ENCODE measurements around the gene PLPP4. TPM values are rescaled to one million over a fixed set of nuclear protein-coding genes. Genes with fewer than 3 reads are reported as not detected.

PLPP4 gene
- total RNA-seq, 1 donor from 2014 or later = not detected

DNA sequence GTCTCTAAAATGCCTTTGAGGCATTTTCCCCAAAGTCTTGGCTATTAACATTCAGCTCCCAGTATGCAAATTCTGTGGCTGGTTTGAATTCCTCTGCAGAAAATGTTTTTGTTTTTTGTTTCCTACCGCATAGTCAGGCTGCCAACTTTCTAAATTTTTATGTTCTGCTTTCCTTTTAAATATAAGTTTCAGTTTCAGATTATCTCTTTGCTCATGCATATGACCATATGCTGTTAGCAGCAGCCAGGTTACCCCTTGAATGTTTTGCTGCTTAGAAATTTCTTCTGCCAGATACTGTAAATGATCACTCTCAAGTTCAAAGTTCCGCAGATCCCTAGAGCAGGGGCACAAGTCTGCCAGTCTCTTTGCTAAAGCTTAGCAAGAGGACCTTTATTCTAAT, 96.9 kb downstream of the PLPP4 start:
- DNase-seq (ENCODE audit: low spot score) = no peak
- Histone ChIP-seq H3K4me2 (no peak overlapping the region), H3K9ac (no peak overlapping the region), H4K20me1 (ENCODE audit: low read depth) (no peaks in the 10 kb centered on the region), H3K4me1 (peaks cover 29% of the 10 kb centered on the region), H3K36me3 (no peaks in the 10 kb centered on the region), H3K27ac (no peak overlapping the region), H2AFZ (replicated peaks) (no peak overlapping the region), H3F3A (ENCODE audit: low read depth) (peaks cover 24% of the 10 kb centered on the region), H3K27me3 (no peaks in the 10 kb centered on the region), H3K4me3 (no peak overlapping the region), H3K9me3 (ENCODE audit: low read depth) (no peaks in the 10 kb centered on the region), H3K79me2 (ENCODE audit: low read depth) (no peaks in the 10 kb centered on the region)
- H3K27me3 Mint-ChIP-seq (ENCODE audit: insufficient read depth, low read depth) = peaks cover 4% of the 10 kb centered on the region
- no peak overlapping the region for H3K27ac Mint-ChIP-seq
- peaks cover 26% of the 10 kb centered on the region for H3K4me1 Mint-ChIP-seq
- H3K9me3 Mint-ChIP-seq = peaks cover 17% of the 10 kb centered on the region
- no peak overlapping the region for H3K4me3 Mint-ChIP-seq
- TF ChIP-seq, protein P1, sequence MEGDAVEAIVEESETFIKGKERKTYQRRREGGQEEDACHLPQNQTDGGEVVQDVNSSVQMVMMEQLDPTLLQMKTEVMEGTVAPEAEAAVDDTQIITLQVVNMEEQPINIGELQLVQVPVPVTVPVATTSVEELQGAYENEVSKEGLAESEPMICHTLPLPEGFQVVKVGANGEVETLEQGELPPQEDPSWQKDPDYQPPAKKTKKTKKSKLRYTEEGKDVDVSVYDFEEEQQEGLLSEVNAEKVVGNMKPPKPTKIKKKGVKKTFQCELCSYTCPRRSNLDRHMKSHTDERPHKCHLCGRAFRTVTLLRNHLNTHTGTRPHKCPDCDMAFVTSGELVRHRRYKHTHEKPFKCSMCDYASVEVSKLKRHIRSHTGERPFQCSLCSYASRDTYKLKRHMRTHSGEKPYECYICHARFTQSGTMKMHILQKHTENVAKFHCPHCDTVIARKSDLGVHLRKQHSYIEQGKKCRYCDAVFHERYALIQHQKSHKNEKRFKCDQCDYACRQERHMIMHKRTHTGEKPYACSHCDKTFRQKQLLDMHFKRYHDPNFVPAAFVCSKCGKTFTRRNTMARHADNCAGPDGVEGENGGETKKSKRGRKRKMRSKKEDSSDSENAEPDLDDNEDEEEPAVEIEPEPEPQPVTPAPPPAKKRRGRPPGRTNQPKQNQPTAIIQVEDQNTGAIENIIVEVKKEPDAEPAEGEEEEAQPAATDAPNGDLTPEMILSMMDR (IDR thresholded peaks at IDR 0.05) = no peak
- TF ChIP-seq EZH2 (IDR thresholded peaks at IDR 0.05) (no peak), EZH2phosphoT487 (IDR thresholded peaks at IDR 0.05) (no peak)
- no peaks in the 10 kb centered on the region for H3K36me3 Mint-ChIP-seq

DNA sequence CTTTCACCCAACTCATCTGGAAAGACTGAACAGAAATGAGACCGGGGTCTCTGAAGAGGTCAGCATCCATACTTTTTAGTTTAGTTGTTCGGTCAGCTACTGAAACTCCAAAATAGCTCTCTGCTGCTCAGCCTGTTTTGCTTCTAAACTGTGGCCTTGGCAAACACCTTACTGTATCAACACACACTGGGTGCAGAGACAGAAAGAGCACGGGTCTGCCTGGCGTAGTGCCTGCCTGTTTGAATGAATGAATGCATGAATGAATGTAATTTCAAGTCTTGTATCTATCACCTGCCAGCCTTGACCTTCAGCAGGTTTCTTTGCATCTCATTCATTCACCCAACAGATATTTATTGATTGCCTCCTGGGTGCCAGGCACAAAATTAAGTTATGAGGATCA, 98.4 kb downstream of the PLPP4 start:
- H3K27ac Mint-ChIP-seq = no peak overlapping the region
- Histone ChIP-seq H3K4me2 (peak overlapping the region; percentile 66), H2AFZ (replicated peaks) (no peak overlapping the region), H3K4me3 (no peak overlapping the region), H3K9me3 (ENCODE audit: low read depth) (no peaks in the 10 kb centered on the region), H3K27ac (no peak overlapping the region), H3K27me3 (no peaks in the 10 kb centered on the region), H3K36me3 (no peaks in the 10 kb centered on the region), H3K79me2 (ENCODE audit: low read depth) (no peaks in the 10 kb centered on the region), H3F3A (ENCODE audit: low read depth) (peaks cover 24% of the 10 kb centered on the region), H4K20me1 (ENCODE audit: low read depth) (no peaks in the 10 kb centered on the region), H3K9ac (no peak overlapping the region), H3K4me1 (peaks cover 29% of the 10 kb centered on the region)
- no peak overlapping the region for H3K4me3 Mint-ChIP-seq
- no peak for DNase-seq (ENCODE audit: low spot score)
- TF ChIP-seq EZH2 (IDR thresholded peaks at IDR 0.05) (no peak), EZH2phosphoT487 (IDR thresholded peaks at IDR 0.05) (no peak)
- TF ChIP-seq, protein P1 (IDR thresholded peaks at IDR 0.05) = no peak
- H3K9me3 Mint-ChIP-seq = peaks cover 17% of the 10 kb centered on the region
- peaks cover 4% of the 10 kb centered on the region for H3K27me3 Mint-ChIP-seq (ENCODE audit: insufficient read depth, low read depth)
- H3K36me3 Mint-ChIP-seq = no peaks in the 10 kb centered on the region
- H3K4me1 Mint-ChIP-seq = peaks cover 26% of the 10 kb centered on the region

DNA sequence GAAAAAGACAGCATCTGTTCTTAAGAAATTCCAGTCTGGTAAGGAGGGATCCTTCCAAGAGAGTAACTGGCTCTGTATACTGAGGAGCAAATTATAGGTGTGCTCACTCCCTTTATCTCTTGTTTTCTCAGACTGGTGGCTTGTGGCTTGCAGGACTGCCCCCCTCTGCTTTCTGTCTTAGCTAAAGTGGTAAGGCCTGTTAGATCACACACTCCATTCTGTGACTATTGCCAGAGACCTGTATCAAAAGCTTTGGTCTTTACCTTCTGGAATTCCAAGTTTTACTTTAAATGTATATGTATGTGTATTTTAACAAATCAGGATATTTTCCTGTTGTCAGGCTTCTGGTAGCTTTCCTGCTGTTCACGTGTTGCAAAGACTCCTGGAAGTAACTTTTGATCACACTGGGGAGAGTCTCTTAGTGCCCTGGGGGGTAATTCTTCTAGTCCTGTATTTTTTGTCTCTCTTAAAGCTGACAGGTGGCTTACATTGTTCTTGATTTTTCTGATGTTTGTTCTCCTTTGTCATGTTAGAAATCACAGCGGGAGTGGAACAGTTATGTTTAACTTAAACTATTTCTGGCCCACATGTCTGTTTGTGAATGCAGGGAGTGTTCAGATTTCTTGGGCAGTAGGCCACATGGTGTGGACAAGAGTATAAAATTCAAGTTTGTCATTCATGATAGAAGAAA, 99.0 kb downstream of the PLPP4 start:
- no peaks in the 10 kb centered on the region for H4K20me1 ChIP-seq (ENCODE audit: low read depth)
- peak; percentile 27 for DNase-seq (ENCODE audit: low spot score)
- no peaks in the 10 kb centered on the region for H3K27me3 ChIP-seq
- H2AFZ ChIP-seq (replicated peaks) = no peak overlapping the region
- H3K4me2 ChIP-seq = peak overlapping the region; percentile 66
- no peak overlapping the region for H3K9ac ChIP-seq
- peaks cover 24% of the 10 kb centered on the region for H3F3A ChIP-seq (ENCODE audit: low read depth)
- H3K27ac ChIP-seq = peak overlapping the region; percentile 46
- H3K4me3 ChIP-seq = no peak overlapping the region
- Mint-ChIP-seq H3K4me3 (peak overlapping the region; percentile 60), H3K9me3 (peaks cover 17% of the 10 kb centered on the region), H3K27me3 (ENCODE audit: insufficient read depth, low read depth) (peaks cover 4% of the 10 kb centered on the region), H3K36me3 (no peaks in the 10 kb centered on the region), H3K4me1 (peaks cover 26% of the 10 kb centered on the region), H3K27ac (peak overlapping the region; percentile 35)
- no peaks in the 10 kb centered on the region for H3K9me3 ChIP-seq (ENCODE audit: low read depth)
- TF ChIP-seq EZH2phosphoT487 (IDR thresholded peaks at IDR 0.05) = no peak
- TF ChIP-seq, protein P1 (IDR thresholded peaks at IDR 0.05) = no peak
- TF ChIP-seq EZH2 (IDR thresholded peaks at IDR 0.05) = no peak
- no peaks in the 10 kb centered on the region for H3K79me2 ChIP-seq (ENCODE audit: low read depth)
- H3K4me1 ChIP-seq = peaks cover 29% of the 10 kb centered on the region
- no peaks in the 10 kb centered on the region for H3K36me3 ChIP-seq
